HEK293T (cell line): ENCODE measurements around the gene FAM216A.
"Not testable (repeated sequence)": the region's sequence is repeated elsewhere in the genome, so short reads cannot be mapped to it uniquely, and the experiment has no call there.

Experiments used
- ARNT ChIP-seq: fragments of 450-650 bp; IDR thresholded peaks from 2 replicates; pipeline ENCODE4 v1.6.1; 2017; ENCODE audit warnings: mild to moderate bottlenecking
- BHLHE40 ChIP-seq: fragments of 450-650 bp; IDR thresholded peaks from 2 replicates; pipeline ENCODE4 v1.6.1; 2016; ENCODE audit warnings: mild to moderate bottlenecking, moderate library complexity, borderline replicate concordance
- ELF4 ChIP-seq: fragments of 450-650 bp; IDR thresholded peaks from 2 replicates; pipeline ENCODE4 v1.6.1; 2017; ENCODE audit warnings: antibody characterized with exemption
- FOXK2 ChIP-seq: fragments of 450-650 bp; IDR thresholded peaks from 2 replicates; pipeline ENCODE4 v1.6.1; 2016; ENCODE audit warnings: mild to moderate bottlenecking
- FOXM1 ChIP-seq: fragments of 450-650 bp; IDR thresholded peaks from 2 replicates; pipeline ENCODE4 v1.6.1; 2017; ENCODE audit warnings: mild to moderate bottlenecking, borderline replicate concordance
- L3MBTL2 ChIP-seq: fragments of 450-650 bp; conservative IDR thresholded peaks from 2 replicates; pipeline ENCODE4 v1.6.1; 2016; ENCODE audit warnings: mild to moderate bottlenecking
- SP1 ChIP-seq: fragments of 450-650 bp; IDR thresholded peaks from 2 replicates; pipeline ENCODE4 v1.6.1; 2017
- SUZ12 ChIP-seq: fragments of 450-650 bp; IDR thresholded peaks from 2 replicates; pipeline ENCODE4 v1.6.1; 2016; ENCODE audit warnings: mild to moderate bottlenecking
- ZNF384 ChIP-seq: fragments of 450-650 bp; IDR thresholded peaks from 2 replicates; pipeline ENCODE4 v1.6.1; 2016
- TF ChIP-seq, protein P1 (sequence below): fragments of 450-650 bp; IDR thresholded peaks from 2 replicates; pipeline ENCODE4 v1.6.1; 2016

DNA sequence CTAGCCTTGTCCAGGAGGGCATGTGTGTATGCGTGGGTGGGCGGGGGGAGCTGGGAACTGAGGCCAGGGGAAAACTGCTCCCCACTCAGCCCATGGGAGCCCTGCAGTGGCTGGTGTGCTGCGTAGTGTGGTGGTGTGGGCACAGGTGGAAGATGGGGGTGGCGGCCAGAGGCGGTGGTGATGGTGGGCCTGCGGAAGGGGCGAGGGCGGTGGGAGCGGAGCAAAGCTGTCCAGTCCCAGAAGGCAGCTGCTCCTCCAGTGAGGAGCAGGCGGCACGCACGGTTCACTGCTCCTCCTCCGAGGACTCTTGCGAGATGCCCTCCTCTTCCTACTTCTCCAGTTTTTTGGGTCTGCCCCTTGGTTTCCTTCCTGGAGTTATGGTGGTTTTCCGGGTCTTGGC, 39.0 kb upstream of the FAM216A start:
- TF ChIP-seq SP1, ELF4, ZNF384, FOXK2, BHLHE40, FOXM1, L3MBTL2, ARNT, SUZ12: not testable (repeated sequence)
- TF ChIP-seq, protein P1, sequence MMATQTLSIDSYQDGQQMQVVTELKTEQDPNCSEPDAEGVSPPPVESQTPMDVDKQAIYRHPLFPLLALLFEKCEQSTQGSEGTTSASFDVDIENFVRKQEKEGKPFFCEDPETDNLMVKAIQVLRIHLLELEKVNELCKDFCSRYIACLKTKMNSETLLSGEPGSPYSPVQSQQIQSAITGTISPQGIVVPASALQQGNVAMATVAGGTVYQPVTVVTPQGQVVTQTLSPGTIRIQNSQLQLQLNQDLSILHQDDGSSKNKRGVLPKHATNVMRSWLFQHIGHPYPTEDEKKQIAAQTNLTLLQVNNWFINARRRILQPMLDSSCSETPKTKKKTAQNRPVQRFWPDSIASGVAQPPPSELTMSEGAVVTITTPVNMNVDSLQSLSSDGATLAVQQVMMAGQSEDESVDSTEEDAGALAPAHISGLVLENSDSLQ: not testable (repeated sequence)
